Fibroblast of mammary gland (primary cell): ENCODE measurements around the gene NEDD4L.

ENCODE experiments used
- DNase-seq: peaks from one replicate; pipeline ENCODE4 v3.0.0-alpha.2; 2010; ENCODE audit warnings: low read depth
- H3K4me3 ChIP-seq: 2 replicates; pipeline ENCODE4 v1.5.1; 2011; ENCODE audit warnings: low read depth, mild to moderate bottlenecking, low read length, moderate library complexity; ENCODE audit not compliant: control insufficient read depth
- TF ChIP-seq, protein P1 (sequence below): conservative IDR thresholded peaks from 2 replicates; pipeline ENCODE4 v1.5.1; 2011; ENCODE audit warnings: low read depth, low read length, inconsistent platforms; ENCODE audit not compliant: control insufficient read depth, insufficient read depth

NEDD4L gene

GRCh38 chr18:58412844-58413666 is 369.0 kb downstream of the NEDD4L start:
- H3K4me3 ChIP-seq: no peak overlapping the region
- TF ChIP-seq, protein P1, sequence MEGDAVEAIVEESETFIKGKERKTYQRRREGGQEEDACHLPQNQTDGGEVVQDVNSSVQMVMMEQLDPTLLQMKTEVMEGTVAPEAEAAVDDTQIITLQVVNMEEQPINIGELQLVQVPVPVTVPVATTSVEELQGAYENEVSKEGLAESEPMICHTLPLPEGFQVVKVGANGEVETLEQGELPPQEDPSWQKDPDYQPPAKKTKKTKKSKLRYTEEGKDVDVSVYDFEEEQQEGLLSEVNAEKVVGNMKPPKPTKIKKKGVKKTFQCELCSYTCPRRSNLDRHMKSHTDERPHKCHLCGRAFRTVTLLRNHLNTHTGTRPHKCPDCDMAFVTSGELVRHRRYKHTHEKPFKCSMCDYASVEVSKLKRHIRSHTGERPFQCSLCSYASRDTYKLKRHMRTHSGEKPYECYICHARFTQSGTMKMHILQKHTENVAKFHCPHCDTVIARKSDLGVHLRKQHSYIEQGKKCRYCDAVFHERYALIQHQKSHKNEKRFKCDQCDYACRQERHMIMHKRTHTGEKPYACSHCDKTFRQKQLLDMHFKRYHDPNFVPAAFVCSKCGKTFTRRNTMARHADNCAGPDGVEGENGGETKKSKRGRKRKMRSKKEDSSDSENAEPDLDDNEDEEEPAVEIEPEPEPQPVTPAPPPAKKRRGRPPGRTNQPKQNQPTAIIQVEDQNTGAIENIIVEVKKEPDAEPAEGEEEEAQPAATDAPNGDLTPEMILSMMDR: no peak
- no peak for DNase-seq

DNA sequence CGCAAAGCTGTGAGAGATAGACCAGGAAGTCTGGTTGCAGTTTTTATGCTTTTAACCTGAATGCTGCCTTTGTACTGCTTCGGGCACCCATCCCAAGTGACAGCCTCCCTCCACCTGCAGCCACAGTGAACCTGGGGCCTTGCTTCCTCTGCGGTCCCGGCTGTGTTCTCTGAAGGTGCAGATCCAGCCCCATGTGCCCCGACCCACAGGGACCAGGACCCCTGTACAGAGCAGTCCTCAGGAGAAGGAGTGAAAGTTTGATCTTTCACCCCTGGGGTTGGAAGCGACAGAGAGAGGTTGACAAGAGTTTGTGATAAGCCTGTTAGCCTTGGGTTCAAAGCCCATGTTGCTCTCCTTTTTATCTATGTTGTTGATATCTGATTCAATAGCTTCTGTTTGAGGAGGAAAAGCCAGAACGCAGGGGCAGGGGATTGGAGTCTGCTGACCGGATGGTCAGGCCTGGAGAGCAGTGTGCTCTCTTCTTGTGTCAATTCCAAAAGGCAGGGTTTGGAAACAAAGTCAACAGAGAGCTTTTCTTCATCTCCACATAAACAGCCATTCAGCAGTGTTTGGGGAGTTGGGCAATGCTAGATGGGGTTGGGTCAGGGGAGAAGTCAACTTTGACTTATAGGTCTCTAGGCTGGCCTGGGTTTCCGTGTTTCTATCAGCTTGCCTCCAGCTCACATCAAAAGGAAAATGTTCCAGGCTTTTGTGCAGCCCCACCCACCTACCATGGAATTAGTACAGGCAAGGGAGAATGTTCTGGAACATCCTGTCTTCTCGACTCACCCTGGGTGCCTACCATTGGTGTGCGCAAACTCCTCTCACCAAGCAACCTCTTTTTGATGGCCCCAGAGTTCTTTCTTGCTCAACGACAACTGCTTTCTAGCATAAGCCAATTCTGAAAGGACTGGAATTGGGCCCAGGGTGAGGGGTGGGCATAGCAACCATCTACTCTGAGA is 369.9 kb downstream of the NEDD4L start:
- no peak overlapping the region for H3K4me3 ChIP-seq
- TF ChIP-seq, protein P1: no peak
- DNase-seq: no peak

GRCh38 chr18:58416014-58416703 is 372.1 kb downstream of the NEDD4L start:
- TF ChIP-seq, protein P1: no peak
- DNase-seq: no peak

GRCh38 chr18:58416704-58417683 is 373.0 kb downstream of the NEDD4L start:
- no peak overlapping the region for H3K4me3 ChIP-seq
- peak; percentile 78 for DNase-seq
- TF ChIP-seq, protein P1: no peak

More at GRCh38 chr18:58416014-58416703, 372.1 kb downstream of the NEDD4L start:
- no peak overlapping the region for H3K4me3 ChIP-seq

DNA sequence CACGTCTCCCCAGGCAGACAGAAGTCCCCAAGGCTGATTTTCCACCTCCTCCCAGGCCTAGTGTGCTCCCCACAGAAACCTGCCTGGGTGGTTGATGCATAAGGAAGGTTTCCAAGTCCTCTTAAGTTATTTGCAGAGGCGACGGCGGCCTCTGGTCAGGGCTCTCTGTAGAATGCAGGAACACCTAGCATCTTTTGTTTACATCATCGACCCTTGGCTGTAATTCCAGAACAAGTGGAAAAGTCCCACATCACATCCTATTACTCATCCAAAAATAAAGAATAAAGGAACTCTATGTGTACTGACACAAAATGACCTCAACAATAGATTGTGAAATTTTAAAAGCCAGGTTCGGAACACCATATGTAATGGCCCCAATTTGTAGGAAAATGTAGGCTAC is 373.7 kb downstream of the NEDD4L start:
- H3K4me3 ChIP-seq: no peak overlapping the region
- TF ChIP-seq, protein P1: no peak
- peak; percentile 92 for DNase-seq

- TF ChIP-seq, protein P1: no peak
- H3K4me3 ChIP-seq: no peak overlapping the region
- no peak for DNase-seq
Measured at GRCh38 chr18:58418361-58418760, 374.3 kb downstream of the NEDD4L start.
